Stimulated activated CD4-positive, alpha-beta T cell treated with anti-CD3 and anti-CD28 coated beads, TNF-alpha, amount 100 ng/mL, for 24 hours (primary cell): Measurements from ENCODE around the gene TBX1.
"Not testable (repeated sequence)": the region's sequence is repeated elsewhere in the genome, so short reads cannot be mapped to it uniquely, and the experiment has no call there.

Experiments used
- DNase-seq, 3 experiments: peaks; one replicate each; pipeline ENCODE4 v3.0.0-alpha.2; 2020; ENCODE audit warnings: low read depth in 3 of 3

TBX1 gene

GRCh38 chr22:19783586-19784383 lies 23.2 kb downstream of the TBX1 start:
- DNase-seq, result no peak

GRCh38 chr22:19784384-19785175 lies 24.0 kb downstream of the TBX1 start:
- DNase-seq, result no peak

GRCh38 chr22:19785461-19786263 lies 25.1 kb downstream of the TBX1 start:
- DNase-seq, result no peak

GRCh38 chr22:19786264-19786585 lies 25.6 kb downstream of the TBX1 start:
- no peak for DNase-seq

- DNase-seq, result no peak
These were observed 26.6 kb downstream of the TBX1 start for GRCh38 chr22:19786959-19787848.

GRCh38 chr22:19787849-19788141 lies 27.2 kb downstream of the TBX1 start:
- no peak for DNase-seq

- no peak for DNase-seq
These were observed 28.2 kb downstream of the TBX1 start for GRCh38 chr22:19788661-19789225.

GRCh38 chr22:19789406-19789805 lies 28.8 kb downstream of the TBX1 start:
- DNase-seq, result no peak

- no peak for DNase-seq
These were observed 29.2 kb downstream of the TBX1 start for GRCh38 chr22:19789828-19790227.

GRCh38 chr22:19791243-19791642 lies 30.7 kb downstream of the TBX1 start:
- no peak for DNase-seq

GRCh38 chr22:19791894-19792293 lies 31.3 kb downstream of the TBX1 start:
- DNase-seq, result no peak

GRCh38 chr22:19792383-19792896 lies 31.9 kb downstream of the TBX1 start:
- DNase-seq, result not testable (repeated sequence)

- DNase-seq, result no peak
These were observed 32.6 kb downstream of the TBX1 start for GRCh38 chr22:19793161-19793560.

- no peak for DNase-seq
These were observed 33.2 kb downstream of the TBX1 start for GRCh38 chr22:19793661-19794310.

- no peak for DNase-seq
These were observed 35.0 kb downstream of the TBX1 start for GRCh38 chr22:19795617-19796008.

- DNase-seq, result no peak
These were observed 35.6 kb downstream of the TBX1 start for GRCh38 chr22:19796160-19796559.

- no peak for DNase-seq
These were observed 36.8 kb downstream of the TBX1 start for GRCh38 chr22:19797086-19798002.

- DNase-seq, result no peak
These were observed 37.6 kb downstream of the TBX1 start for GRCh38 chr22:19798003-19798665.

GRCh38 chr22:19798891-19799293 lies 38.3 kb downstream of the TBX1 start:
- DNase-seq, result no peak
